Neuronal stem cell (in vitro differentiated cells): ENCODE results near the gene SUPT5H.
A peak's percentile ranks its signal among the peaks of the same experiment; 100 is the strongest.

Experiments
- DNase-seq: peaks from one replicate; pipeline ENCODE4 v3.0.0-alpha.2; 2013; ENCODE audit warnings: low spot score
- H2AFZ ChIP-seq: one replicate; pipeline ENCODE4 v1.6.1; 2013; ENCODE audit warnings: mild to moderate bottlenecking, low read length, inconsistent platforms
- H2AK5ac ChIP-seq: 2 replicates; pipeline ENCODE4 v1.6.1; 2013; ENCODE audit warnings: low read depth, mild to moderate bottlenecking, inconsistent platforms, low read length, moderate library complexity, mixed read lengths
- H2BK120ac ChIP-seq: 2 replicates; pipeline ENCODE4 v1.6.1; 2013; ENCODE audit warnings: low read depth, mild to moderate bottlenecking, inconsistent platforms, low read length, moderate library complexity, mixed read lengths
- H2BK12ac ChIP-seq: one replicate; pipeline ENCODE4 v1.6.1; 2013; ENCODE audit warnings: low read length, inconsistent platforms
- H2BK15ac ChIP-seq: 2 replicates; pipeline ENCODE4 v1.6.1; 2013; ENCODE audit warnings: mild to moderate bottlenecking, low read length, inconsistent platforms, mixed read lengths
- H2BK5ac ChIP-seq: one replicate; pipeline ENCODE4 v1.6.1; 2013; ENCODE audit warnings: inconsistent platforms, mild to moderate bottlenecking, low read length, moderate library complexity
- H3K14ac ChIP-seq: one replicate; pipeline ENCODE4 v1.6.1; 2013; ENCODE audit warnings: low read length, inconsistent platforms
- H3K18ac ChIP-seq: 2 replicates; pipeline ENCODE4 v1.6.1; 2013; ENCODE audit warnings: low read length, inconsistent platforms
- H3K23ac ChIP-seq: 2 replicates; pipeline ENCODE4 v1.6.1; 2013; ENCODE audit warnings: low read depth, mild to moderate bottlenecking, mixed read lengths, low read length, inconsistent platforms; ENCODE audit not compliant: poor library complexity
- H3K27ac ChIP-seq: replicated peaks from 3 replicates; pipeline ENCODE4 v1.5.1; 2013; ENCODE audit warnings: low read length, inconsistent platforms
- H3K27me3 ChIP-seq, 3 experiments: 2 replicates each; pipeline ENCODE4 v1.6.1; 2013; ENCODE audit warnings: low read length in 3 of 3, mild to moderate bottlenecking in 2 of 3, inconsistent platforms in 1 of 3, low read depth in 1 of 3, mixed read lengths in 1 of 3, moderate library complexity in 1 of 3; ENCODE audit not compliant: control insufficient read depth in 3 of 3, insufficient read depth in 3 of 3
- H3K36me3 ChIP-seq, 2 donors: replicated peaks in 1 of 2; 2 replicates each; pipeline ENCODE4 v1.6.1; 2013; ENCODE audit warnings: low read length in 2 of 2; ENCODE audit not compliant: control insufficient read depth in 2 of 2, insufficient read depth in 2 of 2
- H3K4ac ChIP-seq: 2 replicates; pipeline ENCODE4 v1.6.1; 2013; ENCODE audit warnings: inconsistent platforms, mild to moderate bottlenecking, low read length, moderate library complexity
- H3K4me1 ChIP-seq, 2 donors: 1 replicate in 1 of 2; 2 replicates in 1 of 2; pipeline ENCODE4 v1.6.1; 2013; ENCODE audit warnings: low read length in 2 of 2, low read depth in 1 of 2; ENCODE audit not compliant: control insufficient read depth in 2 of 2, insufficient read depth in 1 of 2
- H3K4me2 ChIP-seq: one replicate; pipeline ENCODE4 v1.6.1; 2013; ENCODE audit warnings: mild to moderate bottlenecking, low read length, inconsistent platforms; ENCODE audit not compliant: insufficient read depth, poor library complexity, severe bottlenecking
- H3K4me3 ChIP-seq, 2 donors: 2 replicates each; pipeline ENCODE4 v1.5.1; 2013; ENCODE audit warnings: low read length in 2 of 2, mild to moderate bottlenecking in 2 of 2, inconsistent platforms in 1 of 2, moderate library complexity in 1 of 2
- H3K79me1 ChIP-seq: one replicate; pipeline ENCODE4 v1.6.1; 2013; ENCODE audit warnings: low read depth, mild to moderate bottlenecking, inconsistent platforms, low read length, moderate library complexity
- H3K9ac ChIP-seq: one replicate; pipeline ENCODE4 v1.6.1; 2013; ENCODE audit warnings: mild to moderate bottlenecking, low read depth, low read length, inconsistent platforms; ENCODE audit not compliant: poor library complexity
- H3K9me3 ChIP-seq, 2 donors: replicated peaks in 1 of 2; 2 replicates each; pipeline versions ENCODE3 to v1.6.1; 2013; ENCODE audit warnings: low read length in 2 of 2, mild to moderate bottlenecking in 2 of 2, inconsistent platforms in 1 of 2, low read depth in 1 of 2, mixed read lengths in 1 of 2, moderate library complexity in 1 of 2; ENCODE audit not compliant: control insufficient read depth in 2 of 2, insufficient read depth in 1 of 2
- H4K8ac ChIP-seq: one replicate; pipeline ENCODE4 v1.6.1; 2013; ENCODE audit warnings: low read depth, mild to moderate bottlenecking, inconsistent platforms, low read length, moderate library complexity
- H4K91ac ChIP-seq: one replicate; pipeline ENCODE4 v1.6.1; 2013; ENCODE audit warnings: low read length, low read depth, mild to moderate bottlenecking, inconsistent platforms; ENCODE audit not compliant: poor library complexity
- WGBS, 2 donors: extraction: QIAGEN DNeasy Blood & Tissue Kit; methylation state at CpG; one replicate each; pipeline ENCODE4 v1.1.7; 2013; ENCODE audit warnings: missing lambda C conversion rate in 2 of 2, mixed read lengths in 1 of 2; ENCODE audit not compliant: insufficient read length in 2 of 2, insufficient replicate concordance in 1 of 2; ENCODE audit errors: extremely low coverage in 2 of 2; 5-methylcytosine and 5-hydroxymethylcytosine counted together

Gene SUPT5H

DNA sequence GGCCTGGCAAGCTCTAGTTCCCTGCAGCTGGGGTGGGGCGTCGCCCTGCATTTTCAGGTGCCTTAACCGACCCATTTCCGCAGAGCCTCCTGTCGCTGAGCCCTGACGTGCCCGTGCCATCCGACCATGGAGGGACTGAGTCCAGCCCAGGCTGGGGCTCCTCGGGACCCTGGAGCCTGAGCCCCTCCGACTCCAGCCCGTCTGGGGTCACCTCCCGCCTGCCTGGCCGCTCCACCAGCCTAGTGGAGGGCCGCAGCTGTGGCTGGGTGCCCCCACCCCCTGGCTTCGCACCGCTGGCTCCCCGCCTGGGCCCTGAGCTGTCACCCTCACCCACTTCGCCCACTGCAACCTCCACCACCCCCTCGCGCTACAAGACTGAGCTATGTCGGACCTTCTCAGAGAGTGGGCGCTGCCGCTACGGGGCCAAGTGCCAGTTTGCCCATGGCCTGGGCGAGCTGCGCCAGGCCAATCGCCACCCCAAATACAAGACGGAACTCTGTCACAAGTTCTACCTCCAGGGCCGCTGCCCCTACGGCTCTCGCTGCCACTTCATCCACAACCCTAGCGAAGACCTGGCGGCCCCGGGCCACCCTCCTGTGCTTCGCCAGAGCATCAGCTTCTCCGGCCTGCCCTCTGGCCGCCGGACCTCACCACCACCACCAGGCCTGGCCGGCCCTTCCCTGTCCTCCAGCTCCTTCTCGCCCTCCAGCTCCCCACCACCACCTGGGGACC, 37.6 kb upstream of the SUPT5H start:
- DNase-seq: no peak
- Histone ChIP-seq H3K14ac (no peak overlapping the region), H2BK15ac (peak overlapping the region; percentile 27), H2AK5ac (peak overlapping the region; percentile 97), H2BK120ac (no peak overlapping the region), H3K9ac (no peak overlapping the region), H3K23ac (peak overlapping the region; percentile 1), H3K9me3 (no peaks in the 10 kb centered on the region), H3K79me1 (no peaks in the 10 kb centered on the region), H2BK12ac (peak overlapping the region; percentile 1), H3K27me3 (peaks cover 0 to 24% (median 0%) of the 10 kb centered on the region in 3 experiments), H3K27ac (no peak overlapping the region), H4K8ac (peak overlapping the region; percentile 31), H3K18ac (peak overlapping the region; percentile 81), H2BK5ac (no peak overlapping the region), H3K4me2 (peak overlapping the region; percentile 99), H4K91ac (no peak overlapping the region), H3K4me1 (peaks cover 19 to 31% of the 10 kb centered on the region in 2 donors), H3K4me3 (peak overlapping the region; percentile 59 to 91), H3K36me3 (peaks cover 0 to 6% of the 10 kb centered on the region in 2 donors), H2AFZ (no peak overlapping the region), H3K4ac (peak overlapping the region; percentile 27)
- no CpG with 5 or more reads among the region's 40 CpGs for WGBS, 2 donors

- Histone ChIP-seq H3K9me3 (no peaks in the 10 kb centered on the region), H3K79me1 (no peaks in the 10 kb centered on the region), H2BK120ac (no peak overlapping the region), H2AFZ (no peak overlapping the region), H3K27ac (no peak overlapping the region), H3K27me3 (peaks cover 0 to 24% (median 0%) of the 10 kb centered on the region in 3 experiments), H2BK15ac (peak overlapping the region; percentile 27), H3K4me2 (no peak overlapping the region), H3K9ac (no peak overlapping the region), H2AK5ac (peak overlapping the region; percentile 40), H3K4me1 (peaks cover 18 to 31% of the 10 kb centered on the region in 2 donors), H4K91ac (no peak overlapping the region), H3K18ac (peak overlapping the region; percentile 81), H3K14ac (no peak overlapping the region), H2BK5ac (no peak overlapping the region), H3K4ac (peak overlapping the region; percentile 27), H3K36me3 (peaks cover 0 to 6% of the 10 kb centered on the region in 2 donors), H3K23ac (no peak overlapping the region), H4K8ac (no peak overlapping the region), H3K4me3 (no peak overlapping the region), H2BK12ac (no peak overlapping the region)
- WGBS, 2 donors: no CpG with 5 or more reads among the region's 20 CpGs
- DNase-seq: no peak
Measured at GRCh38 chr19:39408392-39409207, 36.8 kb upstream of the SUPT5H start.

DNA sequence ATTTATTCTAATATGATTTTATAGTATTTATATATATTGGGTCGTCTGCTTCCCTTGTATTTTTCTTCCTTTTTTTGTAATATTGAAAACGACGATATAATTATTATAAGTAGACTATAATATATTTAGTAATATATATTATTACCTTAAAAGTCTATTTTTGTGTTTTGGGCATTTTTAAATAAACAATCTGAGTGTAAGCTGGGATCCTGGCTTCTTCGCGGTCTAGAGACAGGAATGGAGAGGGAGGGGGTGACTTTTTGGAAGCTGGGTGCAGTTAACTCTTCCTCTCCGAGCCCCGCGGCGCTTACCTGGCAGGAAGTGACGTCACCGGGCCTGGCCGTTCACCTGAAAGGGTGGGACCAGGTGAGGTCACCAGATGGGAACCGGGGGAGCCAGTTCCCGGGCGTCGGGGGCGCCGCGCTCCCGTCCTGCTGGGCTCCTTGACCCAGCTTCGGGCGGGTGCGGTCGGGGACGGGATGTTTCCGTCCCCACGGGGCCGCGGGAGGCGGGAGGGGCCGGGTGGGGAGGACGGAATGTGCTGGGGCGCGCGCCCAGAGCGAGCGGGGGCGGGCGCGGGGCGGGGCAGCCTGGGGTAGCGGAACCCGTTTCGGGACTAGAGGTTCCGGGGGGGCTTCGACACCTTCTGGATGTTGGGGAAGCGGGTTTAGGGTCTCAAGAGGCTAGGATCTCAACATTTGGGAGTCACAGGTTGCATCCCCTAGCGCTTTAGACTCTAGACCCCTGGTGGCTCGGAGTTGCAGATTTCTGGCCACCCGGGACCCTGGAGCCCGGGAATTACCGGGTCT, 36.0 kb upstream of the SUPT5H start:
- peak overlapping the region; percentile 56 for H2AK5ac ChIP-seq
- peaks cover 0 to 24% (median 0%) of the 10 kb centered on the region in 3 experiments for H3K27me3 ChIP-seq
- no peak overlapping the region for H3K14ac ChIP-seq
- peak overlapping the region; percentile 84 for H3K4me2 ChIP-seq
- peak overlapping the region; percentile 96 for H3K18ac ChIP-seq
- H2BK120ac ChIP-seq: peak overlapping the region; percentile 51
- no peak overlapping the region for H4K91ac ChIP-seq
- no peak overlapping the region for H3K27ac ChIP-seq
- peaks cover 18 to 31% of the 10 kb centered on the region in 2 donors for H3K4me1 ChIP-seq
- peaks cover 6% of the 10 kb centered on the region for H3K79me1 ChIP-seq
- H3K4ac ChIP-seq: no peak overlapping the region
- no peak for DNase-seq
- H3K9ac ChIP-seq: peak overlapping the region; percentile 67
- peak overlapping the region; percentile 43 for H2BK12ac ChIP-seq
- peak overlapping the region; percentile 50 for H2AFZ ChIP-seq
- peak overlapping the region; percentile 89 for H2BK15ac ChIP-seq
- H3K36me3 ChIP-seq: peaks cover 0 to 8% of the 10 kb centered on the region in 2 donors
- peak overlapping the region in 1 of 2 donors; percentile 79 for H3K4me3 ChIP-seq
- no peaks in the 10 kb centered on the region for H3K9me3 ChIP-seq
- H4K8ac ChIP-seq: peak overlapping the region; percentile 54
- peak overlapping the region; percentile 86 for H3K23ac ChIP-seq
- H2BK5ac ChIP-seq: no peak overlapping the region
- no CpG with 5 or more reads among the region's 52 CpGs for WGBS, 2 donors
